ENCODE results near the gene LXN.

DNA sequence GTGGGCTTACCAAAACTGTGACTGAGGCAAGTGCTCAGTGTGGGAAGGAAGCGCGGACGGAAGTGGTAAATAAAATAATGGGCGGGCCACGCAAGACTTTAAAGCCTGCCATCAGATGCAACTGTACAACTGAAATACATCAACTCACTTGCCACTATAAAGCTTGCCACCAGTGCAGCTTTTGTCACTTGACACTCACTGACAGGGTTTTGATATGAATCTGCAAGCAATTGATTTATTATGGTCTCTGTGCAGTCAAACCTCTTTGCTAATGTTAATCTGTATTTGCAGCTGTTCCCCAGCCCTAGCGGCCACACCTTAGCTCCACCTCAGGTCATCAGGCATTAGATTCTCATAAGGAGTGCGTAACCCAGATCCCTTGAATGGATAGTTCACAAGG, 30.4 kb downstream of the LXN start:
- no peak for TF ChIP-seq POLR2A (IDR thresholded peaks at IDR 0.05)
- TF ChIP-seq, protein P1, sequence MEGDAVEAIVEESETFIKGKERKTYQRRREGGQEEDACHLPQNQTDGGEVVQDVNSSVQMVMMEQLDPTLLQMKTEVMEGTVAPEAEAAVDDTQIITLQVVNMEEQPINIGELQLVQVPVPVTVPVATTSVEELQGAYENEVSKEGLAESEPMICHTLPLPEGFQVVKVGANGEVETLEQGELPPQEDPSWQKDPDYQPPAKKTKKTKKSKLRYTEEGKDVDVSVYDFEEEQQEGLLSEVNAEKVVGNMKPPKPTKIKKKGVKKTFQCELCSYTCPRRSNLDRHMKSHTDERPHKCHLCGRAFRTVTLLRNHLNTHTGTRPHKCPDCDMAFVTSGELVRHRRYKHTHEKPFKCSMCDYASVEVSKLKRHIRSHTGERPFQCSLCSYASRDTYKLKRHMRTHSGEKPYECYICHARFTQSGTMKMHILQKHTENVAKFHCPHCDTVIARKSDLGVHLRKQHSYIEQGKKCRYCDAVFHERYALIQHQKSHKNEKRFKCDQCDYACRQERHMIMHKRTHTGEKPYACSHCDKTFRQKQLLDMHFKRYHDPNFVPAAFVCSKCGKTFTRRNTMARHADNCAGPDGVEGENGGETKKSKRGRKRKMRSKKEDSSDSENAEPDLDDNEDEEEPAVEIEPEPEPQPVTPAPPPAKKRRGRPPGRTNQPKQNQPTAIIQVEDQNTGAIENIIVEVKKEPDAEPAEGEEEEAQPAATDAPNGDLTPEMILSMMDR (IDR thresholded peaks at IDR 0.05), result no peak
